HG03066 (cell line): Measurements from ENCODE around the gene C1orf146.
"Not testable (repeated sequence)": the region's sequence is repeated elsewhere in the genome, so short reads cannot be mapped to it uniquely, and the experiment has no call there.

Experiments
- ATAC-seq: cut with Tn5 transposase; IDR thresholded peaks from one replicate; pipeline ENCODE4 v1.9.1; 2021; ENCODE audit warnings: low read depth; ENCODE audit not compliant: unreplicated experiment

The C1orf146 gene

GRCh38 chr1:92217721-92218120 is at the start of gene C1orf146:
TSS of gene C1orf146 (plus strand) at chr1:92217915. CDS start at chr1:92231421, 13,506 bp downstream.
- no peak for ATAC-seq

GRCh38 chr1:92168657-92169056 is 49.1 kb upstream of the C1orf146 start:
- no peak for ATAC-seq

GRCh38 chr1:92169214-92170005 is 48.3 kb upstream of the C1orf146 start:
- no peak for ATAC-seq

GRCh38 chr1:92184632-92185031 is 33.1 kb upstream of the C1orf146 start:
- ATAC-seq = no peak

GRCh38 chr1:92186081-92186480 is 31.6 kb upstream of the C1orf146 start:
- ATAC-seq = no peak

- ATAC-seq = no peak
These were observed 29.1 kb upstream of the C1orf146 start for GRCh38 chr1:92188436-92189255.

- no peak for ATAC-seq
These were observed 26.0 kb upstream of the C1orf146 start for GRCh38 chr1:92191726-92192125.

- ATAC-seq = no peak
These were observed 25.5 kb upstream of the C1orf146 start for GRCh38 chr1:92192246-92192645.

- no peak for ATAC-seq
These were observed 23.2 kb upstream of the C1orf146 start for GRCh38 chr1:92194511-92194910.

GRCh38 chr1:92201973-92202372 is 15.7 kb upstream of the C1orf146 start:
- ATAC-seq = no peak

GRCh38 chr1:92203105-92203504 is 14.6 kb upstream of the C1orf146 start:
- no peak for ATAC-seq

- no peak for ATAC-seq
These were observed 7.0 kb upstream of the C1orf146 start for GRCh38 chr1:92210701-92211100.

GRCh38 chr1:92211166-92211565 is 6.5 kb upstream of the C1orf146 start:
- no peak for ATAC-seq

- ATAC-seq = no peak
These were observed 844 bp downstream of the C1orf146 start for GRCh38 chr1:92218559-92218958.

- ATAC-seq = no peak
These were observed 1.3 kb downstream of the C1orf146 start for GRCh38 chr1:92219028-92219427.

- no peak for ATAC-seq
These were observed 10.7 kb downstream of the C1orf146 start for GRCh38 chr1:92228401-92228800.

- ATAC-seq = no peak
These were observed 13.0 kb downstream of the C1orf146 start for GRCh38 chr1:92230736-92231135.

- no peak for ATAC-seq
These were observed 22.3 kb downstream of the C1orf146 start for GRCh38 chr1:92240034-92240433.

GRCh38 chr1:92244376-92244775 is 26.7 kb downstream of the C1orf146 start:
- no peak for ATAC-seq

GRCh38 chr1:92254714-92255113 is 37.0 kb downstream of the C1orf146 start:
- ATAC-seq = not testable (repeated sequence)

GRCh38 chr1:92259350-92259749 is 41.6 kb downstream of the C1orf146 start:
- ATAC-seq = no peak

GRCh38 chr1:92262516-92262915 is 44.8 kb downstream of the C1orf146 start:
- no peak for ATAC-seq
